Head of caudate nucleus (tissue), 42 donors: ENCODE data around the gene SKP1.
A peak's percentile ranks its signal among the peaks of the same experiment; 100 is the strongest.
"Not testable (repeated sequence)": the region's sequence is repeated elsewhere in the genome, so short reads cannot be mapped to it uniquely, and the experiment has no call there.

Experiments
- DNase-seq, 42 donors: peaks; one replicate each; pipeline versions ENCODE4 v3.0.0 to v3.0.0-alpha.2; 2020 to 2021; ENCODE audit warnings: mixed read lengths in 7 of 42
- intact Hi-C: fragments of 100-400 bp; cut with DNase I; formaldehyde crosslinking; loops from one replicate; pipeline ENCODE4 v1.15.0; 2022

The SKP1 gene

DNA sequence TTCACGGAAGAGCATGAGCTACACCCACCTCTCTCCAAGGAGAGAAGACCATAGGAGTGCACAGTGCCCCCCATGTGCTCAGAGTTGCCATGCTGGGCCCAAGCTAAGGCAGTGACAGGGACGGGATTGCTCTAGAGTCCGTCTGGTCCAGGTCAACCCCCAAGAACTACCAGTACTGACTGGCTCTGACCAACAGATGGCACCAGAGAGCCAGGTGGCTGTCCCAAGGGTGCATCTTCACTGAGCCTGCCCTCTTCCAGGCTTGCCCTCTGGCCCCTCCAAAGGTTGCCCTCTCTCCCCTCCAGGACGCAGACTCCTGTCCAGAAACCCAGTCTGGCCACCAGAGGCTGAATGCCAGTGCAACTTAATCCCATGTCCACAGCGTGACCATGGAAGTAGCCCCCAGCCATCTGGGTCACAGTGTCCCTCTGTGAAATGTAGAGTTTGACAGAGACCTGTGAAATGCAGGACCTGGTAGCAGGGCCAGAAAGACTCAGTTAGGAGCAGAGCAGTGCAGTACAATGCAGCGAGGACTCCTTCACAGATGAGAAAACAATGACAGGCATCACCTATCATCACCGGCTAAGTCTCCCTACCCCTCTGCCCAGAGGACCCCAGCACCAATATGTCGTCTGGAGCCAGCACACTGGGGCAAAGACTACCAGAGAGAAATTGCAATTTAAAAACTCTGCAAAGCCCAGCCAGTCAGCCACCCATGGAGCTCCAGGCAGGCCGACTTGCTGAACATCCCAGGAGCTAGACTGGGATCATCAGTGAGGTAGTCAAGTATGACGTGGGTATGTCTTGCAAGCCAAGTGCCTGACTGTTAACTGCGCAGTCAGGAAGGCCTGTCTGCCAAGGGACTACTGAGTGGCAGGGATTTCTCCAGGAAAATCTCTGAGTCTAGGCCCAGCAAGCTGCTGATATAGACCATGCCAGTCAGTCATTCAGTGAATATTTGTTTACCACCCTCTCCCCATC is 7.7 kb upstream of the SKP1 start:
- peak; percentile 37 to 89 (median 76) for DNase-seq
- intact Hi-C loops = loop anchor here (5.0 to 10.0 kb wide), 2 partner anchors 103 to 390 kb away; no protein-coding TSS in a partner anchor

GRCh38 chr5:134183481-134183880 is 6.7 kb upstream of the SKP1 start:
- intact Hi-C loops = loop anchor here (5.0 to 10.0 kb wide), 2 partner anchors 104 to 391 kb away; no protein-coding TSS in a partner anchor
- DNase-seq = no peak

- intact Hi-C loops = loop anchor here (5.0 kb wide), 1 partner anchor 44 kb away; no protein-coding TSS in a partner anchor
- DNase-seq = no peak
Observed at GRCh38 chr5:134178096-134178419, 1.3 kb upstream of the SKP1 start.

- peak in 1 of 42 donors; percentile 13 for DNase-seq
- intact Hi-C loops = loop anchor here (5.0 kb wide), 1 partner anchor 45 kb away; no protein-coding TSS in a partner anchor
Observed at GRCh38 chr5:134177369-134178095, 782 bp upstream of the SKP1 start.

DNA sequence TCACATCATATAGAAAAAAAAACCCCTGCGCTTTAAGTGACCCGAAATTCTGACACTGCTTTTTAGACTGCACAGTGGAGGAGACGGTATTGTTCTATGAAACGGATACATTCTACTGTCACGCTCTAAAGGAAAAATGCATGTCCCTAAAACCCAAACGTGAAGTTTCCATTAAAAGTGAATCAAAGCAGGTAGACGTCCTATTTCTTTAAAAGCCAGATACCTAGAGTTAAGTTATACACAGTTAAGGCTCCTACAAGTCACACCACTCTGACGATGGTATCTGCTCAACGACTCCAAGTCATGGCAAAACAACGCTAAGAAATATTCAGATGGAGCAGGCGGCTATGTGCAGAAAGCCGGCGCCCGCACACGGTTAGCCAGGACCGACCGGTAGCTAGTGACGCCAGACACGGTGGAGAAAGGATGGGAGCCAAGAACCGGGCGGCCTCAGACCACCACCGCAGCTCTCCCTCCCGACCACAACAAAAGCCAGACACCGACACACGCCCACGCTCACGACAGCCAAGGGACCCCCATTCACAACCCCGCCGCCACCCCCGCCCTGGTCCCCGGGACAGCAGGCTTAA is 734 bp downstream of the SKP1 start:
- intact Hi-C loops = loop anchor here (5.0 kb wide), 1 partner anchor 46 kb away; no protein-coding TSS in a partner anchor
- DNase-seq = peak in 15 of 42 donors; percentile 8 to 46 (median 20)

DNA sequence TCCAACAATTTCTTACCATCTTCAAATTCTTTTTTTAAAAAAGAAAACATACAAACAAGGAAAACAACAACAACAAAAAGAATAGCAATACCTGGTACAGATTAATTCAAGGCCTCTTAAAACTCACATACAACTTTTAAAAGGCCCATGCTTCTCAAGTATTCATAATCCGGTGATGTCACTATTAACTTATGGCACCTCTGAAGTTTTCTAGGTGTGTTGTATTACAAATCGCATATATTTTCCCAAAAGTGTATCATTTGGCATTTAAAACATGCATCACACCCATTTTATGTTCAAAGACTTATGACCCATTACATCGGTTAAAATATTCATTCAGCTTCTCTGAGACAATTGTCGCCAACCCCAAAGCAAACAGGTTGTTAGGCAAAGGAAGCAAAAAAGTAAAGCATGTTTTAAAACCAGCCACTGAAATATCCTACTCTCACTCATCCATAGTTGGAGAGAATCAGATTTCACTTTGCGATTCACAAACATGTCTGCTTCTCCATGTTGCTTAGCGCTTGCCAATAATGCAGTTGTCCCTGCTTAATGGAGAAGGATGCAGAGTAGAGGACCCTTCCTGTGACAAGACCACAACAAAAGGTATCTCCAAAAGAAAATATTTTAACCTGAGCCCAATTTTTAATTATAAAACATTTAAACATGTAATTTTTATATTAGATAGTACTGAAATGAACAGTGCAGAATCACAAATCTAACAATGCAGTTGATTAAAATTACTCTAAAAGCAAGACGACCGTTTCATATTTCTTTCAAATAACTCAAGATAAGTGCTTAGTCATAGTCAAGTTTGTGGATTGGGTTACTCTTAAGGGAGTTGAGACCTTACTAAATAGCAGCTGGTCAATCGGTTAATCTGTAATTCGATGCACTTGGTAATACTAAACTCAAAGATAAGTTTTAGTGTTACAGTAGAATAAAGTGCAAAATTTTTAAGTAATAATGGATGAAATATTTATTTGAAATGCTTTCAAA is 1.6 kb downstream of the SKP1 start:
- intact Hi-C loops = loop anchor here (5.0 kb wide), 1 partner anchor 47 kb away; no protein-coding TSS in a partner anchor
- DNase-seq = no peak

GRCh38 chr5:134171972-134172371 is 4.8 kb downstream of the SKP1 start:
- intact Hi-C loops = no loop called here
- DNase-seq = no peak

DNA sequence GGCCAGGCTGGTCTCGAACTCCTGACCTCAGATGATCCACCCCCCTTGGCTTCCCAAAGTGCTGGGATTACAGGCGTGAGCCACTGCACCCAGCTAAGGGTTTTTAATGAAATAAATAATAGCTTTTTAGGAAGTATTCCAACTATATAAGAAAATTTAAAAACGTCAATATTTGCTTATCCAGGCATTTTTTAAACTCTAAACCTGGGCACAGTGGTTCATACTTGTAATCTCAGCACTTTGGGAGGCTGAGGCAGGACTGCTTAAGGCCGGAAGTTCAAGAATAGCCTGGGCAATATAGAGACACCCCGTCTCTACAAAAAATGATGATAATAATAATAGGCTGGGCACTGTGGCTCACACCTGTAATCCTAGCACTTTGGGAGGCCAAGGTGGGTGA is 14.2 kb downstream of the SKP1 start:
- intact Hi-C loops = no loop called here
- DNase-seq = no peak

DNA sequence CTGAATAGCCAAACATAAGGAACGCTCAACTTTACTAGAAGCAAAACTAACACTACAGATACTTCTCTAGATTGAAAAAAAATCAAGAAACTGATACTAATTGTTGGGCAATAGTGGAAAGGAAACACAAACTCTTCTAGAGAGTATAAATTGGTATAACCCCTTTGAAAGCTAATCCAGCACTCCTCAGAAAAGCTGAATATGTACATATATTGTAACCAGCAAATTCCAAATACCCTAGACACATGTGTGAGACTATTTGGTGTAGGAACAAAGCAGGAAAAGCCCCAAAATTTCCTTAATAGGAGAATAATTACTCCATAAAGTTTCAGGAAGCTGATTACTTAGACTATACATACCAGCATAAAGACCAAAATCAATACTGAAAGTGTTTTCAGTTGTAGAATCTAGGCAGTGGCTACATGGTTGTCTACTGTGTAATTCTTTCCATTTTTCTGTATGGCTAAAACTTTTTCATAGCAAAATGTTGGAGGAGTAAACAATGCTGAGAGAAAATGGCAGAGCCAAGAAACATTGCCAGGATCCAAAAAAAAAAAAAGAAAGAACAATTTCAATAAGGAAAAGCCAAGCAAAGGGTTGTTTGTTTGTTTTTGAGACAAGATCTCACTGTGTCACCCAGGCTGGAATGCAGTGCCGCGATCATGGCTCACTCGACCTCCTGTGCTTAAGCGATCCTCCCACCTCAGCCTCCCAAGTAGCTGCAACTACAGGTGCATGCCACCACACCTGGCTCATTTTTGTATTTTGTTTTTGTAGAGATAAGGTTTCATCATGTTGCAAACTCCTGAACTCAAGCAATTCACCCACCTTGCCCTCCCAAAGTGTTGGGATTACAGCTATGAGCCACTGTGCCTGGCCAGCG is 15.0 kb downstream of the SKP1 start:
- intact Hi-C loops = no loop called here
- no peak for DNase-seq

GRCh38 chr5:134153657-134154056 is 23.1 kb downstream of the SKP1 start:
- DNase-seq = no peak
- intact Hi-C loops = no loop called here

GRCh38 chr5:134153241-134153640 is 23.5 kb downstream of the SKP1 start:
- DNase-seq = peak in 2 of 42 donors; percentile 12 to 28
- intact Hi-C loops = no loop called here

DNA sequence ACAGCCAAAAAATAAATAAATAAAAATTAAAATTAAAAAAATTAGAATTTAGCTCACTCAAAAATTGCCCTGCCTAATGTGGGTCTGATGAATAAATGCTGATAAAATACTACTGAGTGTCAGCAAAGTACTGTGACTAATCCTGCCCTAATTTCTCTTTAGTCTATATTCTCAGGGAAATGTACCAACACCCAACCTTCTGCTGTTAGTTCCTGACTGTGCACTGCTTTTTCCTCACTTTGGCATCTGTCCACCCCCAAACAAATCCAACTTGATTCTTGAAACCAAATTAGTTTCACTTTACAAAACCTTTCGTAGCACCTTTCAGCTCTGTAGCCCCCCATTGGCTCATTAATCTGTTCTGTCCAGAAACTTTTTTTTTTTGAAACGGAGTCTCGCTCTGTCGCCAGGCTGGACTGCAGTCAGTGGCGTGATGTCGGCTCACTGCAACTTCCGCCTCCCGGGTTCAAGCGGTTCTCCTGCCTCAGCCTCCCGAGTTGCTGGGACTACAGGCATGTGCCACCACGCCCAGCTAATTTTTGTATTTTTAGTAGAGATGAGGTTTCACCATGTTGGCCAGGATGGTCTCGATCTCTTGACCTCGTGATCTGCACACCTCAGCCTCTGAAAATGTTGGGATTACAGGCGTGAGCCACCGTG is 24.4 kb downstream of the SKP1 start:
- intact Hi-C loops = not testable (repeated sequence)
- peak in 6 of 42 donors; percentile 8 to 65 (median 34) for DNase-seq

DNA sequence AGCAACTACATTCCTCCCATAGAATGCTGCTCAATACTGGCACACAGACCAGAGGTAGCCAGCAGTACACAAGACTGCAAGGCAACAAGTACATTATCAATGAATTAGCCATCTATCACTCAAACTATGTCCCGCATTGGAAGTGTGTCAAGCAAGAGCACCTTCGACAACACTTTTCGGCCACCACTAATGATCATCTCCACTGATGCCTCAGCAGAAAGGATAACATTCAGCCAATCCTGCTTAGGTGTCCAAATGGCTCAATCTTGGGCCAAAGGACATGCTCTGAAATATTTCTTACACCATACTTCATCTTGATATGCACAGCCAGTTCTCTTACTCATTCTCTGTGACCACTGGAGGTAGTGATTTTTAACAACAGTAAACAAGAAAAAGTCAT is 25.0 kb downstream of the SKP1 start:
- intact Hi-C loops = no loop called here
- DNase-seq = peak in 1 of 42 donors; percentile 31

- peak in 7 of 42 donors; percentile 8 to 43 (median 29) for DNase-seq
- intact Hi-C loops = no loop called here
Observed at GRCh38 chr5:134149571-134150303, 27.0 kb downstream of the SKP1 start.

GRCh38 chr5:134148986-134149539 is 27.7 kb downstream of the SKP1 start:
- intact Hi-C loops = no loop called here
- peak in 4 of 42 donors; percentile 3 to 30 (median 23) for DNase-seq

DNA sequence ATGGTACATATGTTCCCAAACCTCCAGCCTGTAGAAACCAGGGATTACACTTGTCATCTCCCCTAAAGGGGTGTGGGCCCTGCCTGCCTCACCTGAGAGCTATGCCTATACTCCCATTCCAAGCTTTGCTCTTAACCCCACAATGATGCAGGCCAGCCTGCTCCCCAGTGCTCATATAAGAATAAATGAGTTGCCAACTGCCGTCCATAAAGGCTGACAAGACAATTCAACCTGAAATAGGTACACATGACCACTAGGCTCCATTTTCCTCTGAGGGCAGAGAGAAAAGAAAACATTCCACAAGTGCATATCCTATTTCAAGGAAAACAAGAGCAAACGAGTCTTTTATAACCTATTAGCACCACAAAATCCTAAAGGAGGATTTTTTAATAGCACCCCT is 28.4 kb downstream of the SKP1 start:
- intact Hi-C loops = no loop called here
- DNase-seq = peak in 3 of 42 donors; percentile 4 to 29 (median 8)
